NAMALWA (cell line): ENCODE data around the gene ZNF512B.
"Not testable (repeated sequence)": the region's sequence is repeated elsewhere in the genome, so short reads cannot be mapped to it uniquely, and the experiment has no call there.

Source experiments
- DNase-seq: peaks from one replicate; pipeline ENCODE4 v3.0.0-alpha.2; 2015; ENCODE audit warnings: low spot score

ZNF512B gene

GRCh38 chr20:63977739-63978276 lies 8.1 kb upstream of the ZNF512B start:
- no peak for DNase-seq

GRCh38 chr20:63976980-63977738 lies 7.4 kb upstream of the ZNF512B start:
- DNase-seq, result no peak

GRCh38 chr20:63976511-63976910 lies 6.8 kb upstream of the ZNF512B start:
- DNase-seq, result not testable (repeated sequence)

- peak; percentile 2 for DNase-seq
Measured at GRCh38 chr20:63974402-63975200, 4.9 kb upstream of the ZNF512B start.

GRCh38 chr20:63973636-63974401 lies 4.1 kb upstream of the ZNF512B start:
- DNase-seq, result peak; percentile 79

- no peak for DNase-seq
Measured at GRCh38 chr20:63973160-63973479, 3.4 kb upstream of the ZNF512B start.

- DNase-seq, result peak; percentile 2
Measured at GRCh38 chr20:63972312-63973159, 2.8 kb upstream of the ZNF512B start.

GRCh38 chr20:63971960-63972311 lies 2.2 kb upstream of the ZNF512B start:
- DNase-seq, result not testable (repeated sequence)

GRCh38 chr20:63970714-63971431 lies 1.1 kb upstream of the ZNF512B start:
- no peak for DNase-seq

- DNase-seq, result no peak
Measured at GRCh38 chr20:63968928-63969760, 586 bp downstream of the ZNF512B start.

GRCh38 chr20:63968136-63968927 lies 1.4 kb downstream of the ZNF512B start:
- no peak for DNase-seq

- no peak for DNase-seq
Measured at GRCh38 chr20:63967330-63968135, 2.2 kb downstream of the ZNF512B start.

GRCh38 chr20:63966944-63967322 lies 2.8 kb downstream of the ZNF512B start:
- DNase-seq, result no peak

GRCh38 chr20:63966172-63966943 lies 3.4 kb downstream of the ZNF512B start:
- no peak for DNase-seq

GRCh38 chr20:63964412-63964811 lies 5.3 kb downstream of the ZNF512B start:
- no peak for DNase-seq

GRCh38 chr20:63963784-63964301 lies 5.9 kb downstream of the ZNF512B start:
- DNase-seq, result no peak

- no peak for DNase-seq
Measured at GRCh38 chr20:63963348-63963741, 6.4 kb downstream of the ZNF512B start.
